Hepatocyte (in vitro differentiated cells): Measurements from ENCODE around the gene C2CD4A. TPM values are rescaled to one million over a fixed set of nuclear protein-coding genes. Genes with fewer than 3 reads are reported as not detected.
A peak's percentile ranks its signal among the peaks of the same experiment; 100 is the strongest.

Experiments
- DNase-seq: peaks from one replicate; pipeline ENCODE4 v3.0.0-alpha.2; 2016; ENCODE audit warnings: low spot score
- H2AFZ ChIP-seq: fragments of 200-600 bp; sonication (generic); 2 replicates; pipeline ENCODE4 v1.6.0; 2016; ENCODE audit warnings: antibody characterized with exemption, mild to moderate bottlenecking
- H3K27ac ChIP-seq: fragments of 200-600 bp; sonication (generic); 2 replicates; pipeline ENCODE4 v1.5.1; 2016; ENCODE audit warnings: mild to moderate bottlenecking
- H3K27me3 ChIP-seq: fragments of 200-600 bp; sonication (generic); 2 replicates; pipeline ENCODE4 v1.6.1; 2016
- H3K36me3 ChIP-seq: fragments of 200-600 bp; sonication (generic); replicated peaks from 2 replicates; pipeline ENCODE4 v1.5.1; 2016; ENCODE audit warnings: low read depth; ENCODE audit not compliant: insufficient read depth
- H3K4me1 ChIP-seq: fragments of 200-600 bp; sonication (generic); 2 replicates; pipeline ENCODE4 v1.5.1; 2016; ENCODE audit warnings: mild to moderate bottlenecking, moderate library complexity; ENCODE audit not compliant: insufficient read depth
- H3K4me2 ChIP-seq: fragments of 200-600 bp; sonication (generic); 2 replicates; pipeline ENCODE4 v1.6.0; 2016
- H3K4me3 ChIP-seq: fragments of 200-600 bp; sonication (generic); 2 replicates; pipeline ENCODE4 v1.5.1; 2016; ENCODE audit warnings: mild to moderate bottlenecking
- H3K79me2 ChIP-seq: fragments of 200-600 bp; sonication (generic); 2 replicates; pipeline ENCODE4 v1.6.0; 2017; ENCODE audit warnings: mild to moderate bottlenecking
- H3K9me2 ChIP-seq: fragments of 200-600 bp; sonication (generic); replicated peaks from 2 replicates; pipeline ENCODE4 v1.6.0; 2017; ENCODE audit warnings: mild to moderate bottlenecking; ENCODE audit not compliant: insufficient read depth
- H3K9me3 ChIP-seq: fragments of 200-600 bp; sonication (generic); 2 replicates; pipeline ENCODE4 v1.5.1; 2016; ENCODE audit warnings: low read depth, mild to moderate bottlenecking
- H4K20me1 ChIP-seq: fragments of 200-600 bp; sonication (generic); 2 replicates; pipeline ENCODE4 v1.6.0; 2016; ENCODE audit warnings: mild to moderate bottlenecking; ENCODE audit not compliant: insufficient read depth, poor library complexity, severe bottlenecking
- EZH2 ChIP-seq: fragments of 200-600 bp; sonication (generic); IDR thresholded peaks from 2 replicates; pipeline ENCODE4 v1.6.1; 2016; ENCODE audit warnings: antibody characterized with exemption, mild to moderate bottlenecking, borderline replicate concordance
- EZH2phosphoT487 ChIP-seq: fragments of 200-600 bp; sonication (generic); IDR thresholded peaks from one replicate; pipeline ENCODE4 v1.6.1; 2018; ENCODE audit warnings: antibody characterized with exemption, mild to moderate bottlenecking, low read depth, moderate library complexity; ENCODE audit not compliant: unreplicated experiment, severe bottlenecking
- WGBS: methylation state at CpG from one replicate; pipeline ENCODE4 v1.1.6; 2016; ENCODE audit warnings: low lambda C conversion rate; ENCODE audit errors: missing lambda C conversion rate; 5-methylcytosine and 5-hydroxymethylcytosine counted together
- polyA plus RNA-seq: library from polyadenylated mRNA; unstranded; fragments of >200 nt; fragmentation: Nextera tagmentation; extraction: Ambion mirVana; gene quantifications from 2 replicates; pipeline ENCODE4 v1.2.1, GENCODE V29; 2016
- total RNA-seq: library from RNA; depleted of rRNA; stranded (reverse); fragments of >200 nt; gene quantifications from 2 replicates; pipeline ENCODE4 v1.2.3, GENCODE V29; 2014
- TF ChIP-seq, protein P1 (sequence below): fragments of 200-600 bp; sonication (generic); IDR thresholded peaks from 2 replicates; pipeline ENCODE4 v1.5.1; 2016; ENCODE audit warnings: antibody characterized with exemption, mild to moderate bottlenecking; ENCODE audit not compliant: poor library complexity

The C2CD4A gene
- total and polyA plus RNA-seq, 2 experiments from 2014 or later: 0.13 to 0.60 TPM

DNA sequence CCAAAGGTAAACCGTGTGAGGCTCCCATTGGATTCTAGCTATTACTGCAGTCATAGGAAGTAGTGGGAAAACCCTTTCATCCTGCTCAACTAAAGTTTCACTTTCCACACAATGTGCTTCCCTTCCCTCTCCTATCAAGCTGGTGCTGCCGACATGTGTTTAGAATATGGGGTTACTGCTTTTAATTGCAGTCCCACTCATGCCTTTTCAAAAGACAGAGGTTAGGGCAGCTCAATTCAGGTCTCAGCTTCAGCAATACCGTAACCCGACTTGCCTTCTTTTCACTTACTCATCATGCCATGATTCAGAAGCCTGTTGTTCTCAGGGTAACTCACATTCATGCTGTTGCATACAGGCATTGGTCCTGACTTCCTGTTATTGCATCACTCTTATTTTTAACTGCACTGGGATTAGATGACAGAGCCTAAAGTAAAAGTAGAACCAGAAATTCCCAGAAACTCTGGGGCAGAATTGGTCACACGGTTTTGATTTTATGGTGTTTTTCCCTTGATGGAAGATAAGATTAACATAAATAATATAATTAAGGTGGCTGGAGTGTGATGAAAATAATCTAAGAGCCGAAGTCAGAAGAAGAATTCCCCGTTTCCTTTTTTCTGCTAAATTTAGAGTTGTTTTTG is 52.6 kb downstream of the C2CD4A start:
- Histone ChIP-seq H3K36me3 (no peaks in the 10 kb centered on the region), H2AFZ (no peak overlapping the region), H3K9me2 (no peaks in the 10 kb centered on the region), H3K79me2 (no peaks in the 10 kb centered on the region), H3K4me2 (peak overlapping the region; percentile 40), H3K4me1 (peaks cover 21% of the 10 kb centered on the region), H3K27ac (peak overlapping the region; percentile 80), H3K27me3 (no peaks in the 10 kb centered on the region), H4K20me1 (no peaks in the 10 kb centered on the region), H3K4me3 (no peak overlapping the region), H3K9me3 (no peaks in the 10 kb centered on the region)
- TF ChIP-seq EZH2 (no peak), EZH2phosphoT487 (no peak)
- TF ChIP-seq, protein P1, sequence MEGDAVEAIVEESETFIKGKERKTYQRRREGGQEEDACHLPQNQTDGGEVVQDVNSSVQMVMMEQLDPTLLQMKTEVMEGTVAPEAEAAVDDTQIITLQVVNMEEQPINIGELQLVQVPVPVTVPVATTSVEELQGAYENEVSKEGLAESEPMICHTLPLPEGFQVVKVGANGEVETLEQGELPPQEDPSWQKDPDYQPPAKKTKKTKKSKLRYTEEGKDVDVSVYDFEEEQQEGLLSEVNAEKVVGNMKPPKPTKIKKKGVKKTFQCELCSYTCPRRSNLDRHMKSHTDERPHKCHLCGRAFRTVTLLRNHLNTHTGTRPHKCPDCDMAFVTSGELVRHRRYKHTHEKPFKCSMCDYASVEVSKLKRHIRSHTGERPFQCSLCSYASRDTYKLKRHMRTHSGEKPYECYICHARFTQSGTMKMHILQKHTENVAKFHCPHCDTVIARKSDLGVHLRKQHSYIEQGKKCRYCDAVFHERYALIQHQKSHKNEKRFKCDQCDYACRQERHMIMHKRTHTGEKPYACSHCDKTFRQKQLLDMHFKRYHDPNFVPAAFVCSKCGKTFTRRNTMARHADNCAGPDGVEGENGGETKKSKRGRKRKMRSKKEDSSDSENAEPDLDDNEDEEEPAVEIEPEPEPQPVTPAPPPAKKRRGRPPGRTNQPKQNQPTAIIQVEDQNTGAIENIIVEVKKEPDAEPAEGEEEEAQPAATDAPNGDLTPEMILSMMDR: no peak
- 61% methylated on average over 7 of the region's 7 CpGs for WGBS
- DNase-seq: peak; percentile 73

DNA sequence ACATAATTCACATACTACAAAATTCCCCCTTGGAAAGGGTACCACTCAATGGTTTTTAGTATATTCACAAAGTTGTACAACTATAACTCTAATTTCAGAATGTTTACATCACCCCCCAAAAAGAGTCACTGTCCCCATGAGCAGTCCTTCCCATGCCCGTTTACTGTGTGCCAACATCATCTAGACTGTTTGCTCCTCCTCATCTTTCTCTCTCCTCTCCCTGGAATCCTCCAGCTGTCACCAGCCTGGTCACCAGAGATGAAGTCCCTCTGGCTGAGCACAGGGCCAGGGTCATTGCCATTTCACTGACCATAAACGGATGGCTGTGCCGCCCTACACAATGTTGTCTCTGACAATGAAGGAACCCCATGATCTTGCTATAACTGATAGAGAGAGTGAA is 53.1 kb downstream of the C2CD4A start:
- WGBS: 92% methylated on average over 3 of the region's 3 CpGs
- Histone ChIP-seq H3K36me3 (no peaks in the 10 kb centered on the region), H3K9me3 (no peaks in the 10 kb centered on the region), H4K20me1 (no peaks in the 10 kb centered on the region), H3K27me3 (no peaks in the 10 kb centered on the region), H3K4me3 (no peak overlapping the region), H3K4me1 (peaks cover 21% of the 10 kb centered on the region), H3K27ac (peak overlapping the region; percentile 49), H2AFZ (no peak overlapping the region), H3K9me2 (no peaks in the 10 kb centered on the region), H3K79me2 (no peaks in the 10 kb centered on the region), H3K4me2 (no peak overlapping the region)
- DNase-seq: no peak
- TF ChIP-seq EZH2phosphoT487: no peak

Other genes with a start within 250 kb of the C2CD4A start
- 52.3 and 60.9 TPM in 2 replicates for gene VPS13C, start 6.5 kb upstream of the C2CD4A start, total RNA-seq
- gene VPS13C, start 6.5 kb upstream of the C2CD4A start, polyA plus RNA-seq: 6.7 and 8.8 TPM in 2 replicates
- gene C2CD4B, start 98.3 kb downstream of the C2CD4A start, total RNA-seq: 1.0 and 2.0 TPM in 2 replicates
- gene C2CD4B, start 98.3 kb downstream of the C2CD4A start, polyA plus RNA-seq: 2.6 and 6.2 TPM in 2 replicates